HepG2 (cell line): ENCODE results near the gene SLC16A6. TPM values are rescaled to one million over a fixed set of nuclear protein-coding genes. Genes with fewer than 3 reads are reported as not detected.

ENCODE experiments used
- ATF2 ChIP-seq: sonication (generic); formaldehyde crosslinking; IDR thresholded peaks from 2 replicates; pipeline ENCODE4 v1.4.0; 2020; ENCODE audit warnings: missing genetic modification reagents
- ATRX ChIP-seq: sonication (generic); formaldehyde crosslinking; IDR thresholded peaks from 2 replicates; pipeline ENCODE4 v1.4.0; 2020; ENCODE audit warnings: missing genetic modification reagents, borderline replicate concordance
- HDAC1 ChIP-seq: sonication (generic); formaldehyde crosslinking; IDR thresholded peaks from 2 replicates; pipeline ENCODE4 v1.5.1; 2020; ENCODE audit warnings: mild to moderate bottlenecking, missing genetic modification reagents
- MNT ChIP-seq: fragments of 450-650 bp; IDR thresholded peaks from 2 replicates; pipeline ENCODE4 v1.6.1; 2016
- RBFOX2 ChIP-seq: fragments of 200-400 bp; formaldehyde crosslinking; IDR thresholded peaks from 2 replicates; pipeline ENCODE4 v1.6.1; 2017; ENCODE audit warnings: low read depth, mild to moderate bottlenecking, low read length
- SP2 ChIP-seq: sonication (generic); formaldehyde crosslinking; IDR thresholded peaks from 2 replicates; pipeline ENCODE4 v1.5.1; 2020; ENCODE audit warnings: mild to moderate bottlenecking, missing genetic modification reagents
- TAF1 ChIP-seq: sonication (generic); formaldehyde crosslinking; IDR thresholded peaks from 2 replicates; pipeline ENCODE4 v1.4.0; 2020; ENCODE audit warnings: missing genetic modification reagents
- TBX3 ChIP-seq: fragments of 450-650 bp; IDR thresholded peaks from 2 replicates; pipeline ENCODE4 v1.6.1; 2017; ENCODE audit warnings: antibody characterized with exemption, mild to moderate bottlenecking, inconsistent platforms, borderline replicate concordance
- THAP7 ChIP-seq: sonication (generic); formaldehyde crosslinking; IDR thresholded peaks from 2 replicates; pipeline ENCODE4 v1.8.1; 2023; ENCODE audit warnings: mild to moderate bottlenecking, missing genetic modification reagents
- TOPORS ChIP-seq: sonication (generic); formaldehyde crosslinking; IDR thresholded peaks from 2 replicates; pipeline ENCODE4 v1.8.0; 2023; ENCODE audit warnings: mild to moderate bottlenecking, missing genetic modification reagents
- ZBTB43 ChIP-seq: sonication (generic); formaldehyde crosslinking; conservative IDR thresholded peaks from 2 replicates; pipeline ENCODE4 v1.4.0; 2020; ENCODE audit warnings: missing genetic modification reagents
- ZEB1 ChIP-seq: IDR thresholded peaks from 2 replicates; pipeline ENCODE4 v1.6.1; 2012; ENCODE audit warnings: mild to moderate bottlenecking, low read depth, inconsistent platforms; ENCODE audit not compliant: insufficient replicate concordance
- ZNF256 ChIP-seq: sonication (generic); formaldehyde crosslinking; conservative IDR thresholded peaks from 2 replicates; pipeline ENCODE4 v1.4.0; 2020; ENCODE audit warnings: missing genetic modification reagents
- ZNF280B ChIP-seq: sonication (generic); formaldehyde crosslinking; IDR thresholded peaks from 2 replicates; pipeline ENCODE4 v1.5.0; 2020; ENCODE audit warnings: missing genetic modification reagents, mild to moderate bottlenecking, borderline replicate concordance
- ZNF33A ChIP-seq: sonication (generic); formaldehyde crosslinking; IDR thresholded peaks from 2 replicates; pipeline ENCODE4 v1.5.1; 2020; ENCODE audit warnings: missing genetic modification reagents, mild to moderate bottlenecking, moderate library complexity, borderline replicate concordance
- ZNF563 ChIP-seq: sonication (generic); formaldehyde crosslinking; IDR thresholded peaks from 2 replicates; pipeline ENCODE4 v1.8.0; 2022; ENCODE audit warnings: mild to moderate bottlenecking, moderate library complexity, missing genetic modification reagents
- ZNF773 ChIP-seq: sonication (generic); formaldehyde crosslinking; IDR thresholded peaks from 2 replicates; pipeline ENCODE4 v1.4.0; 2020; ENCODE audit warnings: missing genetic modification reagents, borderline replicate concordance
- polyA plus RNA-seq, 8 experiments: library from polyadenylated mRNA; depleted of rRNA in 3 of 8; stranded (reverse) in 7 of 8; unstranded in 1 of 8; fragments of >200 nt; fragmentation: Illumina TruSeq in 4 of 8; extraction: Trizol in 4 of 8; gene quantifications; 2 replicates each; pipeline versions ENCODE4 v1.2.1 to v1.2.3, GENCODE V29; 2011 to 2016; ENCODE audit warnings: low read depth in 4 of 8, missing spikeins in 1 of 8, mixed read lengths in 1 of 8; ENCODE audit not compliant: insufficient read depth in 1 of 8
- total RNA-seq, 5 experiments: library from RNA; depleted of rRNA; stranded (reverse); fragments of >200 nt; fragmentation: Illumina TruSeq; extraction: Trizol; gene quantifications; 2 replicates each; pipeline ENCODE4 v1.2.3, GENCODE V29; 2016; ENCODE audit warnings: low read depth in 1 of 5

SLC16A6 gene
- total and polyA plus RNA-seq, 2 of the 13 experiments (the other 11 are each of a cell fraction or from before 2014, with no cell fraction given) = 1.1 to 44.7 TPM

GRCh38 chr17:68291836-68292688 lies 1.1 kb upstream of the SLC16A6 start (continued):
- TF ChIP-seq THAP7 (CRISPR knock-in tag) = peak; percentile 61; the same call in 1 of the 2 replicates
- TF ChIP-seq ZNF280B (CRISPR knock-in tag) = peak; percentile 78; the same call in 1 of the 2 replicates
- TF ChIP-seq TAF1 (CRISPR knock-in tag) = peak; percentile 86
- peak; percentile 38 for TF ChIP-seq ZEB1
- no peak for TF ChIP-seq ZNF33A (CRISPR knock-in tag)
- peak; percentile 47; the same call in 1 of the 2 replicates for TF ChIP-seq ZNF256 (CRISPR knock-in tag)
- no peak for TF ChIP-seq MNT
- TF ChIP-seq TOPORS (CRISPR knock-in tag) = no peak
- no peak; the same call in 1 of the 2 replicates for TF ChIP-seq ZBTB43 (CRISPR knock-in tag)
- TF ChIP-seq ATRX (CRISPR knock-in tag) = no peak
- no peak for TF ChIP-seq SP2 (CRISPR knock-in tag)
- TF ChIP-seq RBFOX2 = peak; percentile 93
- TF ChIP-seq ZNF563 (CRISPR knock-in tag) = peak; percentile 17; the same call in 1 of the 2 replicates
- TF ChIP-seq ATF2 (CRISPR knock-in tag) = 0 out of 2 replicates have a peak, but pooled peaks have one; percentile 38
- TF ChIP-seq HDAC1 (CRISPR knock-in tag) = peak; percentile 78; the same call in 1 of the 2 replicates
- no peak for TF ChIP-seq ZNF773 (CRISPR knock-in tag)
- no peak for TF ChIP-seq TBX3
